GM23338 (cell line): ENCODE measurements around the gene BCAP31. TPM values are rescaled to one million over a fixed set of nuclear protein-coding genes. Genes with fewer than 3 reads are reported as not detected.
A peak's percentile ranks its signal among the peaks of the same experiment; 100 is the strongest.

Experiments used
- ATAC-seq: fragments of 200-7000 bp; cut with Tn5 transposase; 3 replicates; pipeline ENCODE4 v1.9.1; 2020
- DNase-seq: peaks from one replicate; pipeline ENCODE4 v3.0.0-alpha.2; 2015; ENCODE audit warnings: low spot score
- H2AFZ ChIP-seq: fragments of 200-600 bp; sonication (generic); 2 replicates; pipeline ENCODE4 v1.8.0; 2016; ENCODE audit warnings: antibody characterized with exemption, mild to moderate bottlenecking, moderate library complexity
- H3F3A ChIP-seq: fragments of 200-600 bp; sonication (generic); replicated peaks from 2 replicates; pipeline ENCODE4 v1.8.0; 2017; ENCODE audit warnings: antibody characterized with exemption, mixed run types, low read depth
- H3K27ac ChIP-seq: fragments of 200-600 bp; sonication (generic); 2 replicates; pipeline ENCODE4 v1.6.1; 2016; ENCODE audit warnings: low read depth
- H3K27me3 ChIP-seq: fragments of 200-600 bp; sonication (generic); 2 replicates; pipeline ENCODE4 v1.8.0; 2016; ENCODE audit warnings: mild to moderate bottlenecking, mixed run types, moderate library complexity; ENCODE audit not compliant: insufficient read depth
- H3K36me3 ChIP-seq: fragments of 200-600 bp; sonication (generic); 2 replicates; pipeline ENCODE4 v1.8.0; 2016; ENCODE audit warnings: mild to moderate bottlenecking; ENCODE audit not compliant: insufficient read depth
- H3K4me1 ChIP-seq: fragments of 200-600 bp; sonication (generic); 2 replicates; pipeline ENCODE4 v1.8.0; 2016; ENCODE audit warnings: mild to moderate bottlenecking, moderate library complexity; ENCODE audit not compliant: insufficient read depth
- H3K4me2 ChIP-seq: fragments of 200-600 bp; sonication (generic); 2 replicates; pipeline ENCODE4 v1.7.1; 2017; ENCODE audit warnings: mixed run types
- H3K4me3 ChIP-seq: fragments of 200-600 bp; sonication (generic); 2 replicates; pipeline ENCODE4 v1.6.1; 2016; ENCODE audit warnings: mixed run types
- H3K79me2 ChIP-seq: fragments of 200-600 bp; sonication (generic); replicated peaks from 2 replicates; pipeline ENCODE4 v1.8.0; 2017; ENCODE audit warnings: mild to moderate bottlenecking; ENCODE audit not compliant: insufficient read depth
- H3K9me2 ChIP-seq: fragments of 200-600 bp; sonication (generic); 2 replicates; pipeline ENCODE4 v1.8.0; 2017; ENCODE audit not compliant: insufficient read depth
- H4K20me1 ChIP-seq: fragments of 200-600 bp; sonication (generic); replicated peaks from 2 replicates; pipeline ENCODE4 v1.8.0; 2017; ENCODE audit warnings: mild to moderate bottlenecking; ENCODE audit not compliant: insufficient read depth
- H3K27ac Mint-ChIP-seq: 2 replicates; pipeline ENCODE4 v1.8.0; 2020; ENCODE audit warnings: inconsistent platforms, mild to moderate bottlenecking, moderate library complexity, mixed read lengths
- H3K27me3 Mint-ChIP-seq: 3 replicates; pipeline ENCODE4 v1.8.0; 2022; ENCODE audit warnings: low read depth, mild to moderate bottlenecking, moderate library complexity, mixed read lengths, inconsistent platforms; ENCODE audit not compliant: insufficient read depth, poor library complexity
- H3K36me3 Mint-ChIP-seq: 3 replicates; pipeline ENCODE4 v1.8.0; 2021; ENCODE audit warnings: low read depth, mild to moderate bottlenecking, inconsistent platforms, moderate library complexity, mixed read lengths
- H3K4me1 Mint-ChIP-seq: 3 replicates; pipeline ENCODE4 v1.8.0; 2020; ENCODE audit warnings: mild to moderate bottlenecking, inconsistent platforms, mixed read lengths
- H3K4me3 Mint-ChIP-seq: 3 replicates; pipeline ENCODE4 v1.8.0; 2021; ENCODE audit warnings: moderate library complexity, mild to moderate bottlenecking, inconsistent platforms, mixed read lengths
- H3K9me3 Mint-ChIP-seq: 3 replicates; pipeline ENCODE4 v1.8.0; 2020; ENCODE audit warnings: moderate library complexity, mild to moderate bottlenecking, inconsistent platforms, mixed read lengths
- CREB1 ChIP-seq: fragments of 250-450 bp; sonication (Bioruptor Pico); IDR thresholded peaks from 2 replicates; pipeline ENCODE4 v1.5.0; 2020; ENCODE audit warnings: low read depth, mild to moderate bottlenecking, moderate library complexity
- EZH2 ChIP-seq: fragments of 200-600 bp; sonication (generic); IDR thresholded peaks from one replicate; pipeline ENCODE4 v1.8.0; 2017; ENCODE audit warnings: antibody characterized with exemption, mild to moderate bottlenecking, low read depth; ENCODE audit not compliant: unreplicated experiment
- EZH2phosphoT487 ChIP-seq: fragments of 200-600 bp; sonication (generic); IDR thresholded peaks from one replicate; pipeline ENCODE4 v1.8.1; 2018; ENCODE audit warnings: antibody characterized with exemption; ENCODE audit not compliant: unreplicated experiment
- JUNB ChIP-seq: IDR thresholded peaks from one replicate; pipeline ENCODE4 v1.6.1; 2016; ENCODE audit warnings: antibody characterized with exemption; ENCODE audit not compliant: unreplicated experiment
- NANOG ChIP-seq: IDR thresholded peaks from 2 replicates; pipeline ENCODE4 v1.6.1; 2016; ENCODE audit warnings: antibody characterized with exemption, borderline replicate concordance
- POLR2AphosphoS5 ChIP-seq: IDR thresholded peaks from 2 replicates; pipeline ENCODE4 v1.6.1; 2016; ENCODE audit warnings: antibody characterized with exemption, low read depth
- STAT1 ChIP-seq: IDR thresholded peaks from one replicate; pipeline ENCODE4 v1.6.1; 2016; ENCODE audit warnings: antibody characterized with exemption; ENCODE audit not compliant: unreplicated experiment
- ZNF114 ChIP-seq: fragments of 250-450 bp; sonication (Bioruptor Pico); IDR thresholded peaks from 2 replicates; pipeline ENCODE4 v1.5.0; 2020; ENCODE audit warnings: mild to moderate bottlenecking, moderate library complexity
- ZNF331 ChIP-seq: fragments of 250-450 bp; sonication (Bioruptor Pico); IDR thresholded peaks from 2 replicates; pipeline ENCODE4 v1.5.0; 2020; ENCODE audit warnings: low read depth, mild to moderate bottlenecking, moderate library complexity
- polyA plus RNA-seq: library from polyadenylated mRNA; unstranded; fragments of >200 nt; fragmentation: Nextera tagmentation; extraction: Ambion mirVana; gene quantifications from 2 replicates; pipeline ENCODE4 v1.2.1, GENCODE V29; 2016
- total RNA-seq: library from RNA; depleted of rRNA; stranded (reverse); fragments of >200 nt; shearing (Covaris generic); gene quantifications from 2 replicates; pipeline ENCODE4 v1.2.3, GENCODE V29; 2014
- TF ChIP-seq, protein P1 (sequence below): IDR thresholded peaks from one replicate; pipeline ENCODE4 v1.6.1; 2018; ENCODE audit warnings: antibody characterized with exemption; ENCODE audit not compliant: unreplicated experiment
- TF ChIP-seq, protein P2 (sequence below), 2 experiments: fragments of 200-600 bp in 1 of 2; sonication (generic) in 1 of 2; conservative IDR thresholded peaks; 2 replicates each; pipeline versions ENCODE4 v1.5.1 to v1.6.1; 2016 to 2017; ENCODE audit warnings: antibody characterized with exemption in 2 of 2, low read depth in 2 of 2, mild to moderate bottlenecking in 2 of 2, moderate library complexity in 1 of 2

BCAP31 gene
- total and polyA plus RNA-seq, 2 experiments from 2014 or later, result 85.0 to 145 TPM

DNA sequence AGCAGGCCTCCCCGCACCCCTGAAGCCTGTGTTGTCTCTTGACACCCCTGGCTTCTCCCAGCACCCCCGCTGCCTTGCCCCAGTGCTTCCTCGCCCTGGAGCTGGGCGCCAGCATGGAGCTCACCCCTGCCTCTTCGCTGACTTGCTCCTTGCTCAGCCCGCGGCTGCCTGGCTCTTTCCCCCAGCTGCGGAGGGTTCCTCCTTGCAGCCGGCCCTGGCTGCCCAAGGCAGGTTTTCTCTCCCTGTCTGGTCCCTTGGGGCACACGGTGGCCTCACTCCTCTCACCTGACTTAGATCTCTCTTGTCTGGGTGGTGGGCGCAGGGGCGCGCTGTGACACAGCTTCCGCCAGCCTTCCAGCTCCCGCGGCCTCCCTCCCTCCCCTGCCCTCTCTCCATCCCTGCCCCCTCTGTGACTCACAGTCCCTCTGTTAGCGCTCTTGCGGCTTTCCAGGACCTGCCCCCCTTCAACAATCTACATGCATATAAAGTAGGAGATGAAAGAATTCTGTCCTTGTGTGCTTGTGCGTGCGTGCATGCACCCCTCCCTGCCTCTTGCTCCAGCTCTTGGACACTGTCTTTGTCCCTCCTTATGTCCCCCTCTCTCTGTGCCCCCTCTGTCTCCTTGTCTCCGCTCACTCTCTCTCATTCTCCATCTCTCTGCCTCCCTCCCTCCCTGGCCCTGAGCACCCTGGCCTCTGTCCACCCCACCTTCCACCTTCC, 42.1 kb upstream of the BCAP31 start:
- Histone ChIP-seq H2AFZ (no peak overlapping the region), H3K9me2 (no peaks in the 10 kb centered on the region), H3K36me3 (no peaks in the 10 kb centered on the region), H3K27ac (no peak overlapping the region), H3K4me3 (no peak overlapping the region), H4K20me1 (no peaks in the 10 kb centered on the region), H3K27me3 (no peaks in the 10 kb centered on the region), H3F3A (no peaks in the 10 kb centered on the region), H3K79me2 (no peaks in the 10 kb centered on the region), H3K4me2 (no peak overlapping the region), H3K4me1 (no peaks in the 10 kb centered on the region)
- Mint-ChIP-seq H3K4me3 (no peak overlapping the region; the same call in 2 of the 3 replicates), H3K9me3 (no peaks in the 10 kb centered on the region), H3K27ac (no peak overlapping the region), H3K36me3 (no peaks in the 10 kb centered on the region), H3K27me3 (peaks cover 6% of the 10 kb centered on the region), H3K4me1 (peaks cover 5% of the 10 kb centered on the region; the same call in 2 of the 3 replicates)
- DNase-seq (no peak), ATAC-seq (peak; percentile 9; the same call in 2 of the 3 replicates)
- no peak for TF ChIP-seq ZNF114
- no peak for TF ChIP-seq JUNB
- TF ChIP-seq EZH2phosphoT487, result no peak

- Histone ChIP-seq H3K27ac (no peak overlapping the region), H3F3A (no peaks in the 10 kb centered on the region), H3K4me2 (no peak overlapping the region), H3K4me3 (no peak overlapping the region), H4K20me1 (no peaks in the 10 kb centered on the region), H3K9me2 (no peaks in the 10 kb centered on the region), H3K4me1 (no peaks in the 10 kb centered on the region), H3K27me3 (no peaks in the 10 kb centered on the region), H2AFZ (no peak overlapping the region), H3K79me2 (no peaks in the 10 kb centered on the region), H3K36me3 (no peaks in the 10 kb centered on the region)
- ATAC-seq, result no peak
- Mint-ChIP-seq H3K9me3 (no peaks in the 10 kb centered on the region), H3K27me3 (peaks cover 6% of the 10 kb centered on the region), H3K4me1 (peaks cover 5% of the 10 kb centered on the region; the same call in 2 of the 3 replicates), H3K36me3 (no peaks in the 10 kb centered on the region), H3K4me3 (no peak overlapping the region), H3K27ac (no peak overlapping the region)
- DNase-seq, result no peak
- TF ChIP-seq ZNF331 (CRISPR knock-in tag) (no peak), JUNB (no peak), ZNF114 (no peak), EZH2phosphoT487 (no peak), EZH2 (no peak), STAT1 (no peak), CREB1 (CRISPR knock-in tag) (no peak), NANOG (no peak), POLR2AphosphoS5 (no peak)
- TF ChIP-seq, protein P1, sequence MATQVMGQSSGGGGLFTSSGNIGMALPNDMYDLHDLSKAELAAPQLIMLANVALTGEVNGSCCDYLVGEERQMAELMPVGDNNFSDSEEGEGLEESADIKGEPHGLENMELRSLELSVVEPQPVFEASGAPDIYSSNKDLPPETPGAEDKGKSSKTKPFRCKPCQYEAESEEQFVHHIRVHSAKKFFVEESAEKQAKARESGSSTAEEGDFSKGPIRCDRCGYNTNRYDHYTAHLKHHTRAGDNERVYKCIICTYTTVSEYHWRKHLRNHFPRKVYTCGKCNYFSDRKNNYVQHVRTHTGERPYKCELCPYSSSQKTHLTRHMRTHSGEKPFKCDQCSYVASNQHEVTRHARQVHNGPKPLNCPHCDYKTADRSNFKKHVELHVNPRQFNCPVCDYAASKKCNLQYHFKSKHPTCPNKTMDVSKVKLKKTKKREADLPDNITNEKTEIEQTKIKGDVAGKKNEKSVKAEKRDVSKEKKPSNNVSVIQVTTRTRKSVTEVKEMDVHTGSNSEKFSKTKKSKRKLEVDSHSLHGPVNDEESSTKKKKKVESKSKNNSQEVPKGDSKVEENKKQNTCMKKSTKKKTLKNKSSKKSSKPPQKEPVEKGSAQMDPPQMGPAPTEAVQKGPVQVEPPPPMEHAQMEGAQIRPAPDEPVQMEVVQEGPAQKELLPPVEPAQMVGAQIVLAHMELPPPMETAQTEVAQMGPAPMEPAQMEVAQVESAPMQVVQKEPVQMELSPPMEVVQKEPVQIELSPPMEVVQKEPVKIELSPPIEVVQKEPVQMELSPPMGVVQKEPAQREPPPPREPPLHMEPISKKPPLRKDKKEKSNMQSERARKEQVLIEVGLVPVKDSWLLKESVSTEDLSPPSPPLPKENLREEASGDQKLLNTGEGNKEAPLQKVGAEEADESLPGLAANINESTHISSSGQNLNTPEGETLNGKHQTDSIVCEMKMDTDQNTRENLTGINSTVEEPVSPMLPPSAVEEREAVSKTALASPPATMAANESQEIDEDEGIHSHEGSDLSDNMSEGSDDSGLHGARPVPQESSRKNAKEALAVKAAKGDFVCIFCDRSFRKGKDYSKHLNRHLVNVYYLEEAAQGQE, result no peak
- TF ChIP-seq, protein P2, sequence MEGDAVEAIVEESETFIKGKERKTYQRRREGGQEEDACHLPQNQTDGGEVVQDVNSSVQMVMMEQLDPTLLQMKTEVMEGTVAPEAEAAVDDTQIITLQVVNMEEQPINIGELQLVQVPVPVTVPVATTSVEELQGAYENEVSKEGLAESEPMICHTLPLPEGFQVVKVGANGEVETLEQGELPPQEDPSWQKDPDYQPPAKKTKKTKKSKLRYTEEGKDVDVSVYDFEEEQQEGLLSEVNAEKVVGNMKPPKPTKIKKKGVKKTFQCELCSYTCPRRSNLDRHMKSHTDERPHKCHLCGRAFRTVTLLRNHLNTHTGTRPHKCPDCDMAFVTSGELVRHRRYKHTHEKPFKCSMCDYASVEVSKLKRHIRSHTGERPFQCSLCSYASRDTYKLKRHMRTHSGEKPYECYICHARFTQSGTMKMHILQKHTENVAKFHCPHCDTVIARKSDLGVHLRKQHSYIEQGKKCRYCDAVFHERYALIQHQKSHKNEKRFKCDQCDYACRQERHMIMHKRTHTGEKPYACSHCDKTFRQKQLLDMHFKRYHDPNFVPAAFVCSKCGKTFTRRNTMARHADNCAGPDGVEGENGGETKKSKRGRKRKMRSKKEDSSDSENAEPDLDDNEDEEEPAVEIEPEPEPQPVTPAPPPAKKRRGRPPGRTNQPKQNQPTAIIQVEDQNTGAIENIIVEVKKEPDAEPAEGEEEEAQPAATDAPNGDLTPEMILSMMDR (conservative IDR thresholded peaks at IDR 0.05; ENCODE audit: low read depth in 2 of 2), result no peak
These were observed 41.2 kb upstream of the BCAP31 start for GRCh38 chrX:153765138-153766079.
